Activated effector memory CD4-positive, alpha-beta T cell treated with Interleukin-2 at 50 U/mL for 16 hours (primary cell): Measurements from ENCODE around the gene CRTC3.
"Not testable (repeated sequence)": the region's sequence is repeated elsewhere in the genome, so short reads cannot be mapped to it uniquely, and the experiment has no call there.

Source experiments
- DNase-seq: peaks from one replicate; pipeline ENCODE4 v3.0.0-alpha.2; 2020

Gene CRTC3

DNA sequence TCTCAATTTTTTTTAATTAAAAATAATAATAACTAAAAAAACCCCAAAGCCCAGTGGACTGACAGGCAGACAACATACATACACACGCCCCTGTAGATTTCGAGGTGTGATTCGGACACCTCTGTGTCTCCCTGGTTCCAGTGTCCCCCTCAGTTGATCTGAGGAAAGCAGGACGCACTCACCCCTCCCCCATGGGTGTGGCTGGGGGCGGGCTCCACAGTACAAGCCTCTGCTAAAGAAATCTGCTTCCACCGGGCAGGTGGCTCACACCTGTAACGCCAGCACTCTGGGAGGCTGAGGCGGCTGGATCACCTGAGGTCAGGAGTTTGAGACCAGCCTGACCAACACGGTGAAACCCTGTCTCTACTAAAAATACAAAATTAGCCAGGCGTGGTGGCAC, 153.6 kb downstream of the CRTC3 start:
- DNase-seq, result no peak

DNA sequence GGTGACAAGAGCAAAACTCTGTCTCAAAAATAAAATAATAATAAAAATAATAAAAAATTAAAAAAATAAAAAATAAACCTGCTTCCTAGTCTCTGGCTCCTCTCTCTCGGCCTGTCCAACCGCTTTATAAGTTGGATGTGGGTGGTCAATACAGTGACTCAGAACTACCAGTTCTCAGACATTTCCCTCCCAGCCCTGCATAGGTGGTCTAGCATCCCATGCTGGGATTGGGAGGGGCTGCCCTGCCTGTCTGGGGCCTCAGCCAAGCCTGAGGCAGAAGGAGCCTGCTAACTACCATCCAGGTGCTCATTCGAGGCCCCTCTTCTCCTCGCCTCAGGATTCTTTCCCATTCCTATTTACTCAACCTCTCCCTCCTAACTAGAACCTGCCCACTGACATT, 154.2 kb downstream of the CRTC3 start:
- DNase-seq, result no peak

DNA sequence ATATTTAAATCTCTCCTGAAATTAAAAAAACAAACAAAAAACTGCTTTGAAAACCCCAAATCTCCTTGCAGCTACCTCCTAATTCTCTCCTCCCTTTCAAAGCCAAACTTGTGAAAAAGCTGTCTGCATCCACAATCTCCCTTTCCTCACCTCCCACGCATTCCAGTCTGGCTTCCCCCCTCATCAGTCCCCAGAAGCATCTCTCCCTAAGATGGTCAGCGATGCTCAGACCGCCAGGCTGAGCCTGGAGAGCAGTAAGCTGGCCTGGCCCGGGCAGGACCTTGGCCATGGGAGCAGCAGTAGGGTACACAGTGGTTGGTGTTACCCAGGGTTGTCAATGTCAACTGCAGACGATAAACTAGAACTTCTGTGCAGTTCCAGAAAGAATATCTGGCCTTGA, 154.6 kb downstream of the CRTC3 start:
- DNase-seq, result no peak

DNA sequence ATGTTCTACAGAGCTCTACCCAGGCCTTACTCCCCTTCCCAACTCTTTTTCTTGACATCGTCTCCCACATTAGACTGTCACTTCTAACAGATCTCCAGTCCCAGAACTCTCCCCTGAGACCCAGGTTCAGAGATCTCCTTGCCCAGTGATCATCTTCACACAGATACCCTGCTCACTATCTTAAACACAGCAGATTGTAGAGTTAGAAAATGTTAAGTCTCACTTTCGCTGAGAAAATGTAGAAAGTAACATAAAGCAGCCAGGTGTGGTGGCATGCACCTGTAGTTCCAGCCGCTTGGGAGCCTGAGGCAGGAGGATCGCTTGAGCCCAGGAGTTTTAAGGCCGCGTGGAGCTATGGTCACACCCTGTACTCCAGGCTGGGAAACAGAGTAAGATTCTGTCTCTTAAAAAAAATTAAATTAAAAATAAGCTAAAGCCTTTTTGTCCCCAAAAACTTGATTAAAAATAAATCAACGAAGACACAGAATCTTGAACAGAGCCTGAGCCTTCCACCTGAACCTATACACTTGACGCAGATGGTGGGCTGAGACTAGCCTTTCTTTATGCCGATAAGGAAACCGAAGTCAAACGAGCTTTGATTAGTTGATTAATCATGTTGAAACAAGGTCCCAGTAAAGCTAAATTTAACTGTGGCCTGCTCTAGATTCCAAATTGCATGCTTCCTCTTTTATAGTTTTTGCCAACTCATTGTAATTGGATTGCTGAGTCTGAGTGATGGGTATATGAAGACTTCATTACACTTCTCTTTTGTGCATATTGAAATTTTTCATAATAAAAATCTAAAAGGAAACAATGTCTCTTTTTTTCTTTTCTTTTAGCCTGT, 156.1 kb downstream of the CRTC3 start:
- no peak for DNase-seq

DNA sequence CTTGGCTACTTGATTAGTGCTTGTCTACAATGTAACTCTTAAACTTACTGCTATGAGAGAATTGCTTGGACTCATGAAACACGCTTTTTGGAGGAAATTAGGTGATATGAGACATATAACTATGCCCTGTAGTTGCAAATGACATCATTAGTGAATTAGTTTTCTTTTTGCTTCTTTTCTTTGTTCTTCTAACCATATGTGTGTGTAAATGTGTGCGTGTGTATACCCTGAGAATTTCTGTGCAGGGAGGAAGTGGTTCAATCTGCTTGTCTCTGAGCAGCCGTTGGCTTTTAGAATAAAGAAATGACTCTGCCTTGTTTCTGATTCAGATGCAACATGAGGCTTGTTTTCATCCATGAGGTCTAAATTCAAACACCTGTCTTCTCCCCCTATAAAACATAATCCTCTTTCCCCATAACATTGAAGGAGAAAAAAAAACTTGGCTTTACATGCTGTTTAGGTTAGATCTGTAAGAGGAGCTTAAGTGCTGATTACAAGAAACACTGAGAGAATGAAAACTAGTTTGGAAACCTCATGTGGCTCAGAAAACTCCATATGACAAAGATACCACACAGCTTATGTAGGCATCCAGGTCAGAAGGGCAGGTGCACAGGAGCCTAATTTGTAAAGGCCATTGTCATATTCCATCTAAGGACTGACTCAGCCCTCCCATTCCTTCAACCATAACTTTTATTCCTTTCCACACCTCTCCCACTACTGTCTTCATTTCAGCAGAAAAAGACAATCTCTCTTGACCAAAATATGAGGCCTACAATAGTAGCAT, 156.9 kb downstream of the CRTC3 start:
- DNase-seq, result no peak

DNA sequence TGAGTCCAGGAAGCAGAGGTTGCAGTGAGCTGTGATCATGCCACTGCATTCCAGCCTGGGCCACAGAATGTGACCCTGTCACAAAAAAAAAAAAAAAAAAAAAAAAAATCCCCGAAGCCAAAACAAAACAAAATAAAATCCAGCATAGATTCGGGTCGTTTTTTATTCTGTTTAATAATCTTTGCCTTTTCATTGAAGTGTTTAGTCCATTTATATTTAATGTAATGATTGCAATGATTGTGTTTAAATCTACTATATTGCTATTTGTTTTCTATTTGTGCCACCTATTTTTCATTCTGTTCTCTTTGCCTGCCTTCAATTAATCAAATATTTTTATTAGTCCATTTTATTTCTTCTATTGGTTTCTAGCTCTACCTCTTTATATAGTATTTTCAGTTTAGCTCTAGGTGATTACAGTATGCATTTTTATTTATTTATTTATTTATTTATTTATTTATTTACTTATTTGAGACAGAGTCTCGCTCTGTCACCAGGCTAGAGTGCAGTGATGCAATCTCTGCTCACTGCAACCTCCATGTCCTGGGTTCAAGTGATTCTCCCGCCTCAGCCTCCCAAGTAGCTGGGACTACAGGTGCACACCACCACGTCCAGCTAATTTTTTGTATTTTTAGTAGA, 159.7 kb downstream of the CRTC3 start:
- not testable (repeated sequence) for DNase-seq

DNA sequence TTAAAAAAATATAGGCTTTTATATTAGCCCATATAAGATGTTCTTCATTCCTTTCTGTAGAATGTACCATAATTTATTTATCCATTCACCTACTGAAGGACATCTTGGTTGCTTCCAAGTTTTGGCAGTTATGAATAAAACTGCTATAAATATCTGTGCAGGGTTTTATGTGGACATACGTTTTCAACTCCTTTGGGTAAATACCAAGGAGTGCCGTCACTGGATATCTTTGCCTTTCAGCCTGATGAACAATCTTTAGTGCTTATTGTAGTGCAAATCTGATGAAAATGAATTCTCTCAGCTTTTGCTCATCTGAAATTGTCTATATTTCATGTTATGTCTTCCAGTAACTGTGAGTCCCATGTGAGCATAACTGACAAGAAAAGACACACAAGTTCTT, 160.9 kb downstream of the CRTC3 start:
- no peak for DNase-seq

DNA sequence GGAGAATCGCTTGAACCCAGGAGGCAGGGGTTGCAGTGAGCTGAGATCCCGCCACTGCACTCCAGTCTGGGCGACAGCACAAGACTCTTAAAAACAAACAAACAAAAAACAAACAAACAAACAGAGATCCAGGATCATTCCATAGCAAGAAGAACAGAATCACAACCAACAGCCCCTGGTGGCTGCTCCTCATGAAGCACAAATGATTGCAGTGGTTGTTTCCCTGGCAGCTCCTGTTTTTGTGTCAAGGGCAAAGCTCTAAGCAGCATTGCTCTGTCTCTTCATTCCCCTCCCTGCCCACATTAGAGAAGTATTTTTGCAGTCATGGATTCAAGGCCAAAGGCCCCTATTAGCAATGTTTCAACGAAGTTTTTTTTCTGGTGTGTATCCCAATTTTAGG, 161.6 kb downstream of the CRTC3 start:
- no peak for DNase-seq

DNA sequence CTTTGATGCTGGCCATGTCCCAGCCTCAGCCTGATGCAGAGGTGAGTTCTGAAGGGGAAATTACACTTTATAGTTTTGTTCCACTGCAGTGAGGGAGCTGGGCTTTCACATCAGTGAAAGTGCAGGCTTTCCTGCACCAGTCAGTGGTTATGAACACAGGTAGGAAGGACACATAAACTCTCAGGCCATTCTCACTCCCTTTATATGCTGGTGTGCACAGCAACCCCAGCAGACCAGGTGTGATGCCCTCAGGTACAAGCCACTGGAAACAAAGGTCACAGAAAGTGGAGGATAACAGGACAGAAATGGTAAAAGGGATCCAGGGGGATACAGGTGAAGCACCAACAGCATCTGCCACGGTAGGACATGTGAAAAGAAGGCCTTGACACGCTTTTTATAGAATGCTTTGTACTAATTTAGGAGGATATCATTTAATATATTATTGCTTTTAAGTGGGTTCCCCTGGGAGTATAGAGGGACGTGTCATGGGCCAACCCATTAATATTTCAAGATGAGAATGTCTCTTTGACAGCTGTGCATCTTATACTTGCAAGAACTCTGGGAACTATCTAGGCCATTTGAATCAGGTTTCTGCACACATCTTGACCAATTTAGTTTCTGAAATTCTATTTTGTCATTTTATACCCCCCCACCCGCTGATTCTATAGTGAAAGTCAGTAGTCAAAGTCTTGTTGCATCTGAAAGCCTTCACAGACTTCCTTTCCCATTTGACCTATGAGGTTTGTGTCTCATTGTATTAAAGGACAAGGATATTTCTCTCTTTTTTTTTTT, 162.5 kb downstream of the CRTC3 start:
- no peak for DNase-seq
